AG10803 (cell line): ENCODE results near the gene CDYL.

Experiments used
- DNase-seq: peaks from one replicate; pipeline ENCODE4 v3.0.0; 2010; ENCODE audit warnings: low read depth
- H3K4me3 ChIP-seq: 2 replicates; pipeline ENCODE4 v1.5.1; 2011; ENCODE audit warnings: mild to moderate bottlenecking, low read length, control low read depth
- TF ChIP-seq, protein P1 (sequence below): conservative IDR thresholded peaks from 2 replicates; pipeline ENCODE4 v1.5.1; 2011; ENCODE audit warnings: mild to moderate bottlenecking, low read length, control low read depth, inconsistent platforms

The CDYL gene

DNA sequence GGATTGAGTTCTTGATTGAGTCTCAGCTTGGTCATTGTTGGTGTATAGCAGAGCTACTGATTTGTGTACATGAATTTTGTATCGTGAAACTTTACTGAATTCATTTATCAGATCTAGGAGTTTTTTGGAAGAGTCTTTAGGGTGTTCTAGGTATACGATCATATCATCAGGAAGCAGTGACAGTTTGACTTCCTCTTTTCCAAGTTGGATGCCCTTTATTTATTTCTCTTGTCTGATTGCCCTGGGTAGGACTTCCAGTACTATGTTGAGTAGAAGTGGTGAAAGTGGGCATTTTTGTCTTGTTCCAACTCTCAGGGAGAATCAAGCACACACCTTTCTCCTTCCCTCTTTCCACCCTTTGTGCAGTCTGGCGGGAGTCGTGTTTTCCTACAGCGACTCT is 201.3 kb downstream of the CDYL start:
- DNase-seq: no peak

DNA sequence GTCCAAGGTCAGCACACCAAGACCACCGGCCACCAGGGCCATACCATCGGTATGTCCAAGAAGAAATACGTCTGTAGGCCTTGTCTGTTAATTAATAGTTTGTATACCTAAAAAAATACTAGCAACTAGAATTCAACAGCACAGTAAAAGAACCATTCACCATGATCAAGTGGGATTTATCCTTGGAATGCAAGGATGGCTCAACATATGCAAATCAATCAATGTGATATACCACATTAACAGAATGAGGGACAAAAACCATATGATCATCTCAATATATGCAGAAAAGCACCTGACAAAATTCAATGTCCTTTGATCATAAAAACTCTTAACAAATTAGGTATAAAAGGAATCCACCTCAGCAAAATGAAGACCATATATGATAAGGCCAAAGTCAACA is 203.2 kb downstream of the CDYL start:
- no peak for DNase-seq
- H3K4me3 ChIP-seq: no peak overlapping the region
- TF ChIP-seq, protein P1, sequence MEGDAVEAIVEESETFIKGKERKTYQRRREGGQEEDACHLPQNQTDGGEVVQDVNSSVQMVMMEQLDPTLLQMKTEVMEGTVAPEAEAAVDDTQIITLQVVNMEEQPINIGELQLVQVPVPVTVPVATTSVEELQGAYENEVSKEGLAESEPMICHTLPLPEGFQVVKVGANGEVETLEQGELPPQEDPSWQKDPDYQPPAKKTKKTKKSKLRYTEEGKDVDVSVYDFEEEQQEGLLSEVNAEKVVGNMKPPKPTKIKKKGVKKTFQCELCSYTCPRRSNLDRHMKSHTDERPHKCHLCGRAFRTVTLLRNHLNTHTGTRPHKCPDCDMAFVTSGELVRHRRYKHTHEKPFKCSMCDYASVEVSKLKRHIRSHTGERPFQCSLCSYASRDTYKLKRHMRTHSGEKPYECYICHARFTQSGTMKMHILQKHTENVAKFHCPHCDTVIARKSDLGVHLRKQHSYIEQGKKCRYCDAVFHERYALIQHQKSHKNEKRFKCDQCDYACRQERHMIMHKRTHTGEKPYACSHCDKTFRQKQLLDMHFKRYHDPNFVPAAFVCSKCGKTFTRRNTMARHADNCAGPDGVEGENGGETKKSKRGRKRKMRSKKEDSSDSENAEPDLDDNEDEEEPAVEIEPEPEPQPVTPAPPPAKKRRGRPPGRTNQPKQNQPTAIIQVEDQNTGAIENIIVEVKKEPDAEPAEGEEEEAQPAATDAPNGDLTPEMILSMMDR: no peak

More for the DNA sequence above, 201.3 kb downstream of the CDYL start:
- no peak overlapping the region for H3K4me3 ChIP-seq
- TF ChIP-seq, protein P1: no peak

DNA sequence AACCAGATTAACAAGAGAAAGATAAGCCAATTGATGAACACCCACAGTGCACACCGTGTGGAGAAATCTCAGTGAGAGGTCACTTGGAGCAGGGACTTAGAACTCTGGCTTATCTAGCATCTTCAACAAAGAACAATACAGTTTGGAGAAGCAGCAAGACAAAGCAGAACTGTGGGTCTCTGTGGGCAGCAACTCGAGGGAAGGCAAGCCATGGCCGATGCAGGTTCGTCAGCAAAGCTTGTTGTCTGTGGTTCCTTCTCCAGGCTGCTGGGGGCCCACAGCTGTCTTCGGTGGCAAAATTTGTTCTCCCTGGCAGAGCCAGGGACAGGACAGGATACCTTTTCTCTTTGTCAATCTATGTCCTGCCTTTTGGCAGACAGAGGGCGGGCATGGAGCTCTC is 205.6 kb downstream of the CDYL start:
- TF ChIP-seq, protein P1: no peak
- no peak for DNase-seq
- no peak overlapping the region for H3K4me3 ChIP-seq

DNA sequence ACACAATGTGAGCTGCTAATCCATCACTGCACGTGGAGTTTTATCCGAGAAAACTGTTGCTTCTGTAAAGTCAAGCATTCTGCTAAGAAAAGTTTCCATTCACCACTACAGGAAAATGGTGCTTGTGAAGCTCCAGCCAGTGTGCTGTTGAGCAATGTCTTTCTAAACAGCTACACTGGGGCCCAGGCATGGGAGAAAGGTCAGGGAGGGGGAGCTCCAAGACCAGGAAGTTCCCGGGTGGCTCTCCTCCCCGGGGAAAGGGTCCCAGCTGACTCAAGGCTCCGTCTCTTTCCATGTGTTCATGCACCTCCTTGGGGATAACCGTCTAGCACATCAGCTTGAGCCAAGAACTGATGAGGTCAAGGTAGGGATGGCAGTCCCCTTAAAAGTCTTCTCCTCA is 207.1 kb downstream of the CDYL start:
- DNase-seq: no peak
- TF ChIP-seq, protein P1: no peak
- no peak overlapping the region for H3K4me3 ChIP-seq

DNA sequence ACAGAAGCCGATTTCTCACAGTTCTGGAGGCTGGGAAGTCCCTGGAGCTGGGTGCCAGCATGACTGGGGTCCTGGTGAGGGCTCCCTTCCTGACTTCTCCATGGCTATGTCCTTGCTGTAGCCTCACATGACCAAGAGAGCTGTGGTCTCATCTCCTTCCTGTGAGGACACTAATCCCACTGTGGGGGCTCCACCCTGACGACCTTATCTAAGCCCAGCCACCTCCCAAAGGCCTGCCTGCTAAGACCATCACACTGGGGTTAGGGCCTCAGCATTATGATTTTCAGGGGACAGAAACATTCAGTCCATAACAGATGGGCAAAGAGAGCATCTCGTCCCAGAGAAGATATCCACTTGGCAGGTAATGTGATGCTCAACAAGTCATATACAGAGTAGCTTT is 210.8 kb downstream of the CDYL start:
- no peak for DNase-seq
- TF ChIP-seq, protein P1: no peak
- H3K4me3 ChIP-seq: no peak overlapping the region

DNA sequence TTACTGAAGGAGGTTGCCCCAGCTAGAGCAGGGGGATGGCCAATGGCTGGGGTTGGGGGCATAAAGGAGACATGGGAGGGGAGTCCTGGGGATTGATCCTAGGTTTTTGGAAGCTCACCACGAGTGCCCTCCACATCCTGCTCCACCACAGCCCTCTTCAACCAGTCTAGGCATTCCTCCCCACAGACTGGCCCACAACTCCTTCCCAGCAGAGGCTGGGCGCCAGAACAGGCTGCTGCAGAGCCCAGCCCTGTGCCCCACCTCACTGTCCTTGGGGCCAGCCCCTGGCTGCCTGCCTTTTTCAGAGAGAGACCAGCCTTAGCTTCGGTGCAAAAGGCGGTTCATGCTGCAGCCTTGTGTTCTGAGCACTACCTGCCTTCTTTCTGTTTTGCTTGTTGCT is 211.2 kb downstream of the CDYL start:
- TF ChIP-seq, protein P1: no peak
- H3K4me3 ChIP-seq: no peak overlapping the region
- DNase-seq: no peak

DNA sequence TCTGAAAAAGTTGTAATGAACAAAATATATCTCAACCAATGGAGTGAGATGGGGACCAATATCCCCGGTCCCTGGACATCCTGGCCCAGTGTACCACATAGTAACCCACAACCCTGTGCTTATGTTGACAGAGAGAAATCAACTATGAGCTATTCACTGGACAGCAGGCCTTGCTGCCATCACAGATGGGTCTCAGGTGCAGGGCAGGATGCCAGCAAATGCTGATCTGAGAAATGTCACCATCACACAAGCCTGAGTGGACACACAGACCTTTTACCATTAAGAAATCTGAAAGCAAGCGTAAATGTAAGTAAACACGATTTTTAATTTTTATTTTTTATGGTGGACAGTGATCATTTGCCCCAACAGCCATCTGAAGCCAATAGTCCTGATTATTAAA is 218.5 kb downstream of the CDYL start:
- TF ChIP-seq, protein P1: no peak
- no peak overlapping the region for H3K4me3 ChIP-seq
- DNase-seq: no peak
